ENCODE results near the gene HMGXB3.
A peak's percentile ranks its signal among the peaks of the same experiment; 100 is the strongest.

HMGXB3 gene

GRCh38 chr5:150000990-150001659 is 586 bp downstream of the HMGXB3 start:
- ATAC-seq = peak; percentile 60

GRCh38 chr5:150001660-150002486 is 1.3 kb downstream of the HMGXB3 start:
- peak; percentile 85 for ATAC-seq
- TF ChIP-seq BACH2 (CRISPR knock-in tag; IDR thresholded peaks at IDR 0.05; ENCODE audit: borderline replicate concordance) (no peak), TOX (CRISPR knock-in tag; IDR thresholded peaks at IDR 0.05; ENCODE audit: borderline replicate concordance) (no peak), SNAI2 (CRISPR knock-in tag; IDR thresholded peaks at IDR 0.05) (no peak), PATZ1 (CRISPR knock-in tag; IDR thresholded peaks at IDR 0.05; ENCODE audit: borderline replicate concordance) (no peak), TSHZ2 (CRISPR knock-in tag; IDR thresholded peaks at IDR 0.05) (no peak), GLIS3 (CRISPR knock-in tag; IDR thresholded peaks at IDR 0.05) (no peak)

More at GRCh38 chr5:150000990-150001659, 586 bp downstream of the HMGXB3 start:
- TF ChIP-seq ZFP3 (CRISPR knock-in tag; IDR thresholded peaks at IDR 0.05) (no peak), TCF4 (CRISPR knock-in tag; IDR thresholded peaks at IDR 0.05; ENCODE audit: borderline replicate concordance) (no peak), CSRNP3 (CRISPR knock-in tag; IDR thresholded peaks at IDR 0.05) (no peak), SNAI2 (CRISPR knock-in tag; IDR thresholded peaks at IDR 0.05) (no peak), ISL1 (CRISPR knock-in tag; IDR thresholded peaks at IDR 0.05) (no peak), POU6F1 (CRISPR knock-in tag; IDR thresholded peaks at IDR 0.05; ENCODE audit: borderline replicate concordance, low read depth) (no peak), ARNTL (CRISPR knock-in tag; IDR thresholded peaks at IDR 0.05; ENCODE audit: borderline replicate concordance, low read depth) (no peak), CREB5 (CRISPR knock-in tag; IDR thresholded peaks at IDR 0.05; ENCODE audit: low read depth) (no peak), TSHZ2 (CRISPR knock-in tag; IDR thresholded peaks at IDR 0.05) (no peak), ZC3H10 (CRISPR knock-in tag; IDR thresholded peaks at IDR 0.05) (no peak), TOX (CRISPR knock-in tag; IDR thresholded peaks at IDR 0.05; ENCODE audit: borderline replicate concordance) (no peak), ZNF70 (CRISPR knock-in tag; IDR thresholded peaks at IDR 0.05) (no peak), ESRRG (CRISPR knock-in tag; IDR thresholded peaks at IDR 0.05) (no peak), BACH2 (CRISPR knock-in tag; IDR thresholded peaks at IDR 0.05; ENCODE audit: borderline replicate concordance) (no peak), ZFP30 (CRISPR knock-in tag; IDR thresholded peaks at IDR 0.05) (no peak), ZNF565 (CRISPR knock-in tag; conservative IDR thresholded peaks at IDR 0.05; ENCODE audit: low read depth) (no peak), RARB (CRISPR knock-in tag; IDR thresholded peaks at IDR 0.05) (no peak), ZNF8 (CRISPR knock-in tag; IDR thresholded peaks at IDR 0.05) (no peak), GLIS3 (CRISPR knock-in tag; IDR thresholded peaks at IDR 0.05) (no peak)
